IMR-90 (cell line): ENCODE data around the gene RAET1G. TPM values are rescaled to one million over a fixed set of nuclear protein-coding genes. Genes with fewer than 3 reads are reported as not detected.

Experiments
- ATAC-seq: fragments of 200-7000 bp; cut with Tn5 transposase; 2 replicates; pipeline ENCODE4 v1.9.1; 2020; ENCODE audit warnings: low read depth, mild to moderate bottlenecking, moderate library complexity
- BruUV-seq: library from RNA; stranded (reverse); fragments of 400-500 nt; replicated peaks from 2 replicates; lab custom pipeline; 2021; lab: Mats Ljungman, UMichigan
- CTCF ChIA-PET: fragments of 300-600 bp; formaldehyde crosslinking; extraction: SDS; loops from one replicate; lab custom pipeline; 2021; ENCODE audit warnings: antibody characterized with exemption; lab: Yijun Ruan, JAX
- POLR2A ChIA-PET: fragments of 300-600 bp; sonication (Branson Sonifier 250); formaldehyde crosslinking; loops from one replicate; lab custom pipeline; 2022; ENCODE audit warnings: antibody characterized with exemption; ENCODE audit not compliant: unreplicated experiment; lab: Charles Lee
- DNase-seq: peaks from one replicate; pipeline ENCODE4 v3.0.0; 2013
- H2AFZ ChIP-seq: replicated peaks from 2 replicates; pipeline ENCODE3; 2013; ENCODE audit warnings: low read length, mild to moderate bottlenecking; ENCODE audit not compliant: poor library complexity
- H2AK5ac ChIP-seq: 2 replicates; pipeline ENCODE4 v1.6.1; 2013; ENCODE audit warnings: low read depth, low read length, inconsistent platforms
- H2AK9ac ChIP-seq: replicated peaks from 2 replicates; pipeline ENCODE3; 2013; ENCODE audit warnings: mild to moderate bottlenecking, low read depth, low read length, moderate library complexity; ENCODE audit not compliant: poor library complexity
- H2BK120ac ChIP-seq: 2 replicates; pipeline ENCODE4 v1.6.1; 2013; ENCODE audit warnings: low read depth, low read length, inconsistent platforms
- H2BK15ac ChIP-seq: 3 replicates; pipeline ENCODE4 v1.6.1; 2013; ENCODE audit warnings: low read depth, low read length, inconsistent platforms
- H2BK20ac ChIP-seq: 2 replicates; pipeline ENCODE4 v1.6.1; 2013; ENCODE audit warnings: low read depth, mild to moderate bottlenecking, inconsistent platforms, low read length, moderate library complexity
- H2BK5ac ChIP-seq: 2 replicates; pipeline ENCODE4 v1.6.1; 2013; ENCODE audit warnings: mild to moderate bottlenecking, low read depth, low read length, inconsistent platforms; ENCODE audit not compliant: poor library complexity, severe bottlenecking
- H3K14ac ChIP-seq: replicated peaks from 2 replicates; pipeline ENCODE4 v1.6.1; 2013; ENCODE audit warnings: low read depth, low read length, inconsistent platforms
- H3K18ac ChIP-seq: 2 replicates; pipeline ENCODE4 v1.6.1; 2013; ENCODE audit warnings: low read depth, low read length, control low read depth
- H3K23ac ChIP-seq: 2 replicates; pipeline ENCODE4 v1.6.1; 2013; ENCODE audit warnings: low read depth, low read length, inconsistent platforms
- H3K27ac ChIP-seq: 2 replicates; pipeline ENCODE4 v1.5.1; 2013; ENCODE audit warnings: mild to moderate bottlenecking, control low read depth, low read length; ENCODE audit not compliant: insufficient read depth
- H3K27me3 ChIP-seq: 2 replicates; pipeline ENCODE4 v1.6.1; 2013; ENCODE audit warnings: low read length; ENCODE audit not compliant: control insufficient read depth, insufficient read depth
- H3K36me3 ChIP-seq: 2 replicates; pipeline ENCODE4 v1.6.1; 2013; ENCODE audit warnings: low read length, mixed read lengths; ENCODE audit not compliant: control insufficient read depth, insufficient read depth
- H3K4ac ChIP-seq: 2 replicates; pipeline ENCODE4 v1.6.1; 2013; ENCODE audit warnings: low read depth, low read length, inconsistent platforms
- H3K4me1 ChIP-seq: 2 replicates; pipeline ENCODE4 v1.6.1; 2013; ENCODE audit warnings: low read length, mixed read lengths; ENCODE audit not compliant: control insufficient read depth, insufficient read depth
- H3K4me2 ChIP-seq: 2 replicates; pipeline ENCODE4 v1.6.1; 2013; ENCODE audit warnings: low read depth, mild to moderate bottlenecking, control low read depth, low read length, moderate library complexity
- H3K4me3 ChIP-seq: 2 replicates; pipeline ENCODE4 v1.5.1; 2013; ENCODE audit warnings: low read depth, mild to moderate bottlenecking, control low read depth, low read length, moderate library complexity; ENCODE audit not compliant: insufficient read depth
- H3K56ac ChIP-seq: 2 replicates; pipeline ENCODE4 v1.6.1; 2013; ENCODE audit warnings: low read length, inconsistent platforms; ENCODE audit not compliant: insufficient read depth; ENCODE audit errors: extremely low read depth
- H3K79me1 ChIP-seq, 2 experiments: 2 replicates each; pipeline ENCODE4 v1.6.1; 2013; ENCODE audit warnings: low read length in 2 of 2, inconsistent platforms in 1 of 2, low read depth in 1 of 2
- H3K9ac ChIP-seq: 2 replicates; pipeline ENCODE4 v1.6.1; 2013; ENCODE audit warnings: low read depth, low read length, control low read depth
- H3K9me1 ChIP-seq: 2 replicates; pipeline ENCODE4 v1.6.1; 2013; ENCODE audit warnings: low read length, inconsistent platforms; ENCODE audit not compliant: insufficient read depth
- H3K9me3 ChIP-seq: 2 replicates; pipeline ENCODE4 v1.6.1; 2013; ENCODE audit warnings: low read length; ENCODE audit not compliant: control insufficient read depth, insufficient read depth
- H4K20me1 ChIP-seq: 2 replicates; pipeline ENCODE4 v1.6.1; 2013; ENCODE audit warnings: low read length, inconsistent platforms; ENCODE audit not compliant: insufficient read depth
- H4K5ac ChIP-seq: 2 replicates; pipeline ENCODE4 v1.6.1; 2013; ENCODE audit warnings: mild to moderate bottlenecking, low read depth, low read length, control low read depth
- H4K8ac ChIP-seq, 2 experiments: 2 replicates each; pipeline ENCODE4 v1.6.1; 2013; ENCODE audit warnings: low read depth in 2 of 2, low read length in 2 of 2, control low read depth in 1 of 2, inconsistent platforms in 1 of 2
- H4K91ac ChIP-seq: 2 replicates; pipeline ENCODE4 v1.6.1; 2013; ENCODE audit warnings: low read depth, low read length, inconsistent platforms; ENCODE audit not compliant: insufficient read depth
- BHLHE40 ChIP-seq: fragments of 150-350 bp; IDR thresholded peaks from 2 replicates; pipeline ENCODE4 v1.6.1; 2016; ENCODE audit warnings: mild to moderate bottlenecking, low read depth, low read length
- CEBPB ChIP-seq: IDR thresholded peaks from 2 replicates; pipeline ENCODE4 v1.6.1; 2012; ENCODE audit warnings: low read depth, low read length, improper control_type of control experiment
- MXI1 ChIP-seq: IDR thresholded peaks from 2 replicates; pipeline ENCODE4 v1.6.1; 2012; ENCODE audit warnings: low read depth, mild to moderate bottlenecking, low read length, moderate library complexity, borderline replicate concordance
- NFE2L2 ChIP-seq: fragments of 150-350 bp; IDR thresholded peaks from 2 replicates; pipeline ENCODE4 v1.6.1; 2016; ENCODE audit warnings: low read depth, mild to moderate bottlenecking, low read length
- POLR2A ChIP-seq: IDR thresholded peaks from 2 replicates; pipeline ENCODE4 v1.6.1; 2012; ENCODE audit warnings: mild to moderate bottlenecking, low read depth, low read length
- RAD21 ChIP-seq: IDR thresholded peaks from 2 replicates; pipeline ENCODE4 v1.6.1; 2012; ENCODE audit warnings: low read length, improper control_type of control experiment
- WGBS, 2 experiments: methylation state at CpG; one replicate each; pipeline versions ENCODE4 v1.1.5 to v1.1.7; 2013; ENCODE audit warnings: missing lambda C conversion rate in 2 of 2; ENCODE audit not compliant: insufficient read length in 1 of 2; ENCODE audit errors: extremely low coverage in 2 of 2; 5-methylcytosine and 5-hydroxymethylcytosine counted together
- dilution Hi-C: fragments of 300-500 bp; cut with HindIII; formaldehyde crosslinking; loops from one replicate; pipeline ENCODE4 v1.14.3; 2018; ENCODE audit warnings: low sequenced_read_pairs; ENCODE audit not compliant: unreplicated experiment
- in situ Hi-C: fragments of 300-500 bp; cut with MboI; formaldehyde crosslinking; loops from 3 replicates; pipeline ENCODE4 v1.14.3; 2019; ENCODE audit warnings: low sequenced_read_pairs, inconsistent platforms, mixed read lengths
- intact Hi-C: fragments of 100-400 bp; cut with micrococcal nuclease; formaldehyde crosslinking; loops from 2 replicates; pipeline ENCODE4 v1.10.0; 2022
- polyA plus RNA-seq, 3 experiments: library from polyadenylated mRNA; depleted of rRNA; stranded (reverse); fragments of >200 nt; gene quantifications; 2 replicates each; pipeline ENCODE4 v1.2.3, GENCODE V29; 2012; ENCODE audit warnings: low replicate concordance in 1 of 3
- total RNA-seq: library from RNA; depleted of rRNA; stranded (reverse); fragments of >200 nt; gene quantifications from 2 replicates; pipeline ENCODE4 v1.2.3, GENCODE V29; 2012
- TF ChIP-seq, protein P1 (sequence below): fragments of 150-350 bp; IDR thresholded peaks from 2 replicates; pipeline ENCODE4 v1.6.1; 2016; ENCODE audit warnings: low read depth, mild to moderate bottlenecking, low read length, moderate library complexity, borderline replicate concordance
- TF ChIP-seq, protein P2 (sequence below): fragments of 150-350 bp; IDR thresholded peaks from 2 replicates; pipeline ENCODE4 v1.6.1; 2017; ENCODE audit warnings: mild to moderate bottlenecking, antibody characterized with exemption, low read length, low read depth
- TF ChIP-seq, protein P3 (sequence below): conservative IDR thresholded peaks from 2 replicates; pipeline ENCODE4 v1.5.1; 2012; ENCODE audit warnings: mild to moderate bottlenecking, low read depth, low read length, improper control_type of control experiment

Gene RAET1G
- total and polyA plus RNA-seq, 2 of the 4 experiments (the other 2 are of a cell fraction), result 1.3 to 4.2 TPM

DNA sequence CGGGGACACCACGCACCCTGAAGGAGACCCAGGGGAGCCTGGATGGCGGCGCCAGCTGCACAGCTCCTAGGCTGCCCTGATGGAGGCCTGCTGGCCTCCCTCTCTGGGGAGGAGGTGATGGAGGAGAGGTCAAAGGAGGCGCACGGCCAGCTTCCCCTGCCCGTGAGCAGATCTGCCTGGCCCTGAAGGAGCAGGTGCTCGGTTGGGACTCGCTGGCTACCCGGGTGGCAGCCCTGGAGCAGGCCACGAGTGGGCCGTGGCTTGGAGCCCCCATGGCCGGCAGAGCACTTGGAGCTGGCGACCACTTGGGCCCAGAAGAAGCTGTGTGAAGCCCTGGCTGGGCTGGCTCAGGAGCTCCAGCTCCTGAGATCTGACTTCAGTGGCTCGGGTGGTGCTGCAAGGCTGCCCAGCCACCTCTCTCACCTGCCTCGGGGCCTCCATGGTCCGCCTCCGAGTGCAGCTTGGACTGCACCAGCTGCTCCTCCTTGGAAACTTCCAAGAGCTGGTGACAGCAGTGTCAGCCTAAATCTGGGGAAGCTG is 17.5 kb downstream of the RAET1G start:
- H2BK5ac ChIP-seq, result no peak overlapping the region
- H3K9ac ChIP-seq, result no peak overlapping the region
- no peak overlapping the region for H2BK15ac ChIP-seq
- ChIA-PET CTCF (interaction anchor here (1.5 kb wide), 1 partner anchor 65 kb away, joined by 4 read pairs; no protein-coding TSS in a partner anchor), POLR2A (no interaction called here)
- no peaks in the 10 kb centered on the region for H3K4me1 ChIP-seq
- H3K4ac ChIP-seq, result no peak overlapping the region
- H3K56ac ChIP-seq, result no peak overlapping the region
- H3K79me1 ChIP-seq, result no peaks in the 10 kb centered on the region
- no peak overlapping the region for H4K5ac ChIP-seq
- H3K18ac ChIP-seq, result no peak overlapping the region
- no peak overlapping the region for H4K8ac ChIP-seq
- H4K91ac ChIP-seq, result no peak overlapping the region
- H3K23ac ChIP-seq, result no peak overlapping the region
- peaks cover 9% of the 10 kb centered on the region for H3K27me3 ChIP-seq
- no peak overlapping the region for H2BK20ac ChIP-seq
- no peak for DNase-seq
- no peak overlapping the region for H3K27ac ChIP-seq
- in situ Hi-C loops, result no loop called here
- intact Hi-C loops, result no loop called here
- no TSS peak for BruUV-seq
- H3K9me3 ChIP-seq, result peaks cover 12% of the 10 kb centered on the region
- no peaks in the 10 kb centered on the region for H3K9me1 ChIP-seq
- H3K4me3 ChIP-seq, result no peak overlapping the region
- no peak for ATAC-seq
- dilution Hi-C loops, result no loop called here
- H2AK5ac ChIP-seq, result no peak overlapping the region
- 69% methylated on average over 10 of the region's 18 CpGs; no CpG with 5 or more reads in 1 of the 2 experiments for WGBS, 2 experiments
- TF ChIP-seq, protein P1, sequence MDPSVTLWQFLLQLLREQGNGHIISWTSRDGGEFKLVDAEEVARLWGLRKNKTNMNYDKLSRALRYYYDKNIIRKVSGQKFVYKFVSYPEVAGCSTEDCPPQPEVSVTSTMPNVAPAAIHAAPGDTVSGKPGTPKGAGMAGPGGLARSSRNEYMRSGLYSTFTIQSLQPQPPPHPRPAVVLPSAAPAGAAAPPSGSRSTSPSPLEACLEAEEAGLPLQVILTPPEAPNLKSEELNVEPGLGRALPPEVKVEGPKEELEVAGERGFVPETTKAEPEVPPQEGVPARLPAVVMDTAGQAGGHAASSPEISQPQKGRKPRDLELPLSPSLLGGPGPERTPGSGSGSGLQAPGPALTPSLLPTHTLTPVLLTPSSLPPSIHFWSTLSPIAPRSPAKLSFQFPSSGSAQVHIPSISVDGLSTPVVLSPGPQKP, result no peak
- TF ChIP-seq CEBPB, result no peak
- no peak for TF ChIP-seq MXI1
- no peak for TF ChIP-seq POLR2A
- TF ChIP-seq, protein P2, sequence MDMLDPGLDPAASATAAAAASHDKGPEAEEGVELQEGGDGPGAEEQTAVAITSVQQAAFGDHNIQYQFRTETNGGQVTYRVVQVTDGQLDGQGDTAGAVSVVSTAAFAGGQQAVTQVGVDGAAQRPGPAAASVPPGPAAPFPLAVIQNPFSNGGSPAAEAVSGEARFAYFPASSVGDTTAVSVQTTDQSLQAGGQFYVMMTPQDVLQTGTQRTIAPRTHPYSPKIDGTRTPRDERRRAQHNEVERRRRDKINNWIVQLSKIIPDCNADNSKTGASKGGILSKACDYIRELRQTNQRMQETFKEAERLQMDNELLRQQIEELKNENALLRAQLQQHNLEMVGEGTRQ, result no peak
- no peak for TF ChIP-seq RAD21
- TF ChIP-seq, protein P3, sequence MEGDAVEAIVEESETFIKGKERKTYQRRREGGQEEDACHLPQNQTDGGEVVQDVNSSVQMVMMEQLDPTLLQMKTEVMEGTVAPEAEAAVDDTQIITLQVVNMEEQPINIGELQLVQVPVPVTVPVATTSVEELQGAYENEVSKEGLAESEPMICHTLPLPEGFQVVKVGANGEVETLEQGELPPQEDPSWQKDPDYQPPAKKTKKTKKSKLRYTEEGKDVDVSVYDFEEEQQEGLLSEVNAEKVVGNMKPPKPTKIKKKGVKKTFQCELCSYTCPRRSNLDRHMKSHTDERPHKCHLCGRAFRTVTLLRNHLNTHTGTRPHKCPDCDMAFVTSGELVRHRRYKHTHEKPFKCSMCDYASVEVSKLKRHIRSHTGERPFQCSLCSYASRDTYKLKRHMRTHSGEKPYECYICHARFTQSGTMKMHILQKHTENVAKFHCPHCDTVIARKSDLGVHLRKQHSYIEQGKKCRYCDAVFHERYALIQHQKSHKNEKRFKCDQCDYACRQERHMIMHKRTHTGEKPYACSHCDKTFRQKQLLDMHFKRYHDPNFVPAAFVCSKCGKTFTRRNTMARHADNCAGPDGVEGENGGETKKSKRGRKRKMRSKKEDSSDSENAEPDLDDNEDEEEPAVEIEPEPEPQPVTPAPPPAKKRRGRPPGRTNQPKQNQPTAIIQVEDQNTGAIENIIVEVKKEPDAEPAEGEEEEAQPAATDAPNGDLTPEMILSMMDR, result no peak
- TF ChIP-seq BHLHE40, result no peak
- no peak for TF ChIP-seq NFE2L2
- no peak overlapping the region for H2AK9ac ChIP-seq
- no peaks in the 10 kb centered on the region for H4K20me1 ChIP-seq
- no peak overlapping the region for H2BK120ac ChIP-seq
- no peak overlapping the region for H2AFZ ChIP-seq
- H3K4me2 ChIP-seq, result no peak overlapping the region
- H3K14ac ChIP-seq, result no peak overlapping the region
- H3K36me3 ChIP-seq, result no peaks in the 10 kb centered on the region
